Thyroid gland (tissue), 4 donors: ENCODE measurements around the gene TMEM151B.

Source experiments
- POLR2A ChIP-seq, 2 donors: fragments of 450-650 bp; IDR thresholded peaks; one replicate each; pipeline ENCODE4 v1.6.1; 2017; ENCODE audit warnings: antibody characterized with exemption in 2 of 2, mild to moderate bottlenecking in 2 of 2, moderate library complexity in 1 of 2
- TF ChIP-seq, protein P1 (sequence below), 6 experiments: fragments of 200-600 bp in 3 of 6; fragments of 450-650 bp in 3 of 6; sonication (generic) in 3 of 6; IDR thresholded peaks; one replicate each; pipeline ENCODE4 v1.5.1; 2016 to 2019; ENCODE audit warnings: antibody characterized with exemption in 6 of 6, mild to moderate bottlenecking in 2 of 6, inconsistent platforms in 1 of 6, moderate library complexity in 1 of 6

DNA sequence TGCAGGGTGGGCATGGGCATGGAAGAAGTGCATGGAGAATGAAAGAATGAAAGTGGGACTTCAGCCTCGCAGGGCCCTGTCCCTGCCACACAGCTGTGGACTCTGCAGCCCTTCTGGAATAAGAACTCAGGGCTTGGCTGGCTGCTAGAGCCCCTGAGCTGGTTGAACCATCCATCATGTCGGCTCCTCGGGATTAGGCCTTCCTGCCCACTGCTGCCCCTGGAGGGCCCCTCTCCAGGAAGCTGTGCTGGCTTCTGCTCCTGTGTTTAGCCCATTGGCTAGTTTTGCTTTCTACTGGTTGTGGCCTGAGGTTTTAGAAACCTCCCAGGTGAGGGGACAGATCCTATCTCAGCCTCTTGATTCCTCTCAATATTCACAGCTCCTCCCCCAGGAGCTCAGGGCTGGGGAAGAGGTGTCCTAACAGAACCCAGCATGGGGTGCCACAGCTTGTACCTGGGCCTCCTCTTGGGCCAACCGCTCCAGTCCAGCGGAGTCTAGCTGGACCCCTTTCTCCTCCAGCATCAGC, 35.0 kb downstream of the TMEM151B start:
- TF ChIP-seq, protein P1, sequence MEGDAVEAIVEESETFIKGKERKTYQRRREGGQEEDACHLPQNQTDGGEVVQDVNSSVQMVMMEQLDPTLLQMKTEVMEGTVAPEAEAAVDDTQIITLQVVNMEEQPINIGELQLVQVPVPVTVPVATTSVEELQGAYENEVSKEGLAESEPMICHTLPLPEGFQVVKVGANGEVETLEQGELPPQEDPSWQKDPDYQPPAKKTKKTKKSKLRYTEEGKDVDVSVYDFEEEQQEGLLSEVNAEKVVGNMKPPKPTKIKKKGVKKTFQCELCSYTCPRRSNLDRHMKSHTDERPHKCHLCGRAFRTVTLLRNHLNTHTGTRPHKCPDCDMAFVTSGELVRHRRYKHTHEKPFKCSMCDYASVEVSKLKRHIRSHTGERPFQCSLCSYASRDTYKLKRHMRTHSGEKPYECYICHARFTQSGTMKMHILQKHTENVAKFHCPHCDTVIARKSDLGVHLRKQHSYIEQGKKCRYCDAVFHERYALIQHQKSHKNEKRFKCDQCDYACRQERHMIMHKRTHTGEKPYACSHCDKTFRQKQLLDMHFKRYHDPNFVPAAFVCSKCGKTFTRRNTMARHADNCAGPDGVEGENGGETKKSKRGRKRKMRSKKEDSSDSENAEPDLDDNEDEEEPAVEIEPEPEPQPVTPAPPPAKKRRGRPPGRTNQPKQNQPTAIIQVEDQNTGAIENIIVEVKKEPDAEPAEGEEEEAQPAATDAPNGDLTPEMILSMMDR (IDR thresholded peaks at IDR 0.05) = no peak
- TF ChIP-seq POLR2A (IDR thresholded peaks at IDR 0.05) = no peak
